HepG2 (cell line): ENCODE results near the gene SAMD4A. TPM values are rescaled to one million over a fixed set of nuclear protein-coding genes. Genes with fewer than 3 reads are reported as not detected.

Source experiments
- CHD4 ChIP-seq: fragments of 200-600 bp; sonication (generic); IDR thresholded peaks from 2 replicates; pipeline ENCODE4 v1.7.0; 2017; ENCODE audit warnings: mild to moderate bottlenecking, low read length, borderline replicate concordance
- EHMT2 ChIP-seq: fragments of 200-600 bp; sonication (generic); IDR thresholded peaks from 2 replicates; pipeline ENCODE4 v1.7.0; 2017; ENCODE audit warnings: antibody characterized with exemption, low read depth, low read length, borderline replicate concordance
- FOXO4 ChIP-seq: sonication (generic); formaldehyde crosslinking; conservative IDR thresholded peaks from 2 replicates; pipeline ENCODE4 v1.8.1; 2023; ENCODE audit warnings: missing genetic modification reagents
- GFI1 ChIP-seq: sonication (generic); formaldehyde crosslinking; IDR thresholded peaks from 2 replicates; pipeline ENCODE4 v1.5.0; 2020; ENCODE audit warnings: missing genetic modification reagents, mild to moderate bottlenecking, borderline replicate concordance
- GRHL1 ChIP-seq: sonication (generic); formaldehyde crosslinking; conservative IDR thresholded peaks from 2 replicates; pipeline ENCODE4 v1.8.0; 2022; ENCODE audit warnings: missing genetic modification reagents
- KMT2B ChIP-seq: IDR thresholded peaks from 2 replicates; pipeline ENCODE4 v1.6.1; 2016; ENCODE audit warnings: missing genetic modification reagents, missing compliant biosample characterization
- NFAT5 ChIP-seq: sonication (generic); formaldehyde crosslinking; IDR thresholded peaks from 2 replicates; pipeline ENCODE4 v1.4.0; 2020; ENCODE audit warnings: missing genetic modification reagents
- SMYD3 ChIP-seq: sonication (generic); formaldehyde crosslinking; IDR thresholded peaks from 2 replicates; pipeline ENCODE4 v1.8.1; 2023; ENCODE audit warnings: mild to moderate bottlenecking, missing genetic modification reagents
- SNAPC4 ChIP-seq: sonication (generic); formaldehyde crosslinking; IDR thresholded peaks from 2 replicates; pipeline ENCODE4 v1.4.0; 2020; ENCODE audit warnings: mild to moderate bottlenecking, missing genetic modification reagents
- TOPORS ChIP-seq: sonication (generic); formaldehyde crosslinking; IDR thresholded peaks from 2 replicates; pipeline ENCODE4 v1.8.0; 2023; ENCODE audit warnings: mild to moderate bottlenecking, missing genetic modification reagents
- ZNF225 ChIP-seq: sonication (generic); formaldehyde crosslinking; IDR thresholded peaks from 2 replicates; pipeline ENCODE4 v1.4.0; 2020; ENCODE audit warnings: mild to moderate bottlenecking, missing genetic modification reagents
- ZNF230 ChIP-seq: sonication (generic); formaldehyde crosslinking; IDR thresholded peaks from 2 replicates; pipeline ENCODE4 v1.4.0; 2020; ENCODE audit warnings: mild to moderate bottlenecking, missing genetic modification reagents
- ZNF768 ChIP-seq: sonication (generic); formaldehyde crosslinking; IDR thresholded peaks from 2 replicates; pipeline ENCODE4 v1.4.0; 2020; ENCODE audit warnings: missing genetic modification reagents
- ZNF782 ChIP-seq: sonication (generic); formaldehyde crosslinking; IDR thresholded peaks from 2 replicates; pipeline ENCODE4 v1.4.0; 2020; ENCODE audit warnings: missing genetic modification reagents, mild to moderate bottlenecking, borderline replicate concordance
- ZNF841 ChIP-seq: sonication (generic); formaldehyde crosslinking; IDR thresholded peaks from 2 replicates; pipeline ENCODE4 v1.8.1; 2023; ENCODE audit warnings: missing genetic modification reagents, borderline replicate concordance
- ZSCAN31 ChIP-seq: sonication (generic); formaldehyde crosslinking; IDR thresholded peaks from 2 replicates; pipeline ENCODE4 v1.5.0; 2020; ENCODE audit warnings: low read depth, mild to moderate bottlenecking, missing genetic modification reagents
- polyA plus RNA-seq, 8 experiments: library from polyadenylated mRNA; depleted of rRNA in 3 of 8; stranded (reverse) in 7 of 8; unstranded in 1 of 8; fragments of >200 nt; fragmentation: Illumina TruSeq in 4 of 8; extraction: Trizol in 4 of 8; gene quantifications; 2 replicates each; pipeline versions ENCODE4 v1.2.1 to v1.2.3, GENCODE V29; 2011 to 2016; ENCODE audit warnings: low read depth in 4 of 8, missing spikeins in 1 of 8, mixed read lengths in 1 of 8; ENCODE audit not compliant: insufficient read depth in 1 of 8
- total RNA-seq, 5 experiments: library from RNA; depleted of rRNA; stranded (reverse); fragments of >200 nt; fragmentation: Illumina TruSeq; extraction: Trizol; gene quantifications; 2 replicates each; pipeline ENCODE4 v1.2.3, GENCODE V29; 2016; ENCODE audit warnings: low read depth in 1 of 5

Gene SAMD4A
- total and polyA plus RNA-seq, 2 of the 13 experiments (the other 11 are each of a cell fraction or from before 2014, with no cell fraction given), result 11.8 to 13.0 TPM

GRCh38 chr14:54556535-54556934 is 10.4 kb upstream of the SAMD4A start (continued):
- TF ChIP-seq ZNF230 (CRISPR knock-in tag), result no peak
- no peak for TF ChIP-seq ZSCAN31 (CRISPR knock-in tag)
- TF ChIP-seq GRHL1, result no peak
- no peak for TF ChIP-seq ZNF782
- no peak for TF ChIP-seq ZNF225 (CRISPR knock-in tag)
- no peak for TF ChIP-seq CHD4
- no peak for TF ChIP-seq GFI1 (CRISPR knock-in tag)
- no peak for TF ChIP-seq SNAPC4 (CRISPR knock-in tag)
- no peak for TF ChIP-seq ZNF768 (CRISPR knock-in tag)
- no peak for TF ChIP-seq NFAT5 (CRISPR knock-in tag)
- no peak for TF ChIP-seq TOPORS (CRISPR knock-in tag)
- TF ChIP-seq KMT2B (CRISPR knock-in tag), result 0 out of 2 replicates have a peak, but pooled peaks have one; percentile 29
- no peak for TF ChIP-seq FOXO4
- TF ChIP-seq SMYD3 (CRISPR knock-in tag), result no peak
- no peak for TF ChIP-seq EHMT2
- no peak for TF ChIP-seq ZNF841
